Measurements from ENCODE around the gene TRIM3.

TRIM3 gene

DNA sequence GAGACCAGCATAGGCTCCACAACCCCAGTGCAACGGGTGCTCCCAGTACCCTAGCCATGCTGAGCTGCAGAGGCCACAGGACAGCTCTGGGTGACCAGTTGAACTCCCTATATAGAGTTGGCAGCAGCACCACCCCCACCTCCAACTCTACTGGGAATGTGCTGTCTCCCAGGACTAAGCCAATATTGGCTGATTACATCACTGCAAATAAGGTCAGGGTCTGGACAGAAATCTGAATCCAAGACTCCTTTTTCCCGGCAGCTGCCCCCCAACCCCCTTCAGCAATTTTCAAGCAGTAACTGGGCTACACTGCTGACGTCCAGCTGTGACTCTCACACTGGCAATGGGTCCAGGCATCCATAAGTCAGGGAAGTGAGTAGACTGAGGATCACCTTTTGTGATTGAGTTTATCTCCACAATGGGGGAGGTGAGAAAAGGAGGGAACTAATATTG lies 32.8 kb downstream of the TRIM3 start, which contains the start of gene HPX:
HPX (minus strand) TSS at position 82 of the 453 bp plus-strand sequence; CDS start at position 58, 24 bp downstream.
- Mint-ChIP-seq H3K36me3 (ENCODE audit: low read depth) (no peaks in the 10 kb centered on the region), H3K27me3 (ENCODE audit: low read depth) (no peaks in the 10 kb centered on the region), H3K4me3 (no peak within 1 kb of the TSS), H3K27ac (no peak within 1 kb of the TSS), H3K4me1 (no peaks in the 10 kb centered on the region), H3K9me3 (no peaks in the 10 kb centered on the region)
- TF ChIP-seq, protein P1, sequence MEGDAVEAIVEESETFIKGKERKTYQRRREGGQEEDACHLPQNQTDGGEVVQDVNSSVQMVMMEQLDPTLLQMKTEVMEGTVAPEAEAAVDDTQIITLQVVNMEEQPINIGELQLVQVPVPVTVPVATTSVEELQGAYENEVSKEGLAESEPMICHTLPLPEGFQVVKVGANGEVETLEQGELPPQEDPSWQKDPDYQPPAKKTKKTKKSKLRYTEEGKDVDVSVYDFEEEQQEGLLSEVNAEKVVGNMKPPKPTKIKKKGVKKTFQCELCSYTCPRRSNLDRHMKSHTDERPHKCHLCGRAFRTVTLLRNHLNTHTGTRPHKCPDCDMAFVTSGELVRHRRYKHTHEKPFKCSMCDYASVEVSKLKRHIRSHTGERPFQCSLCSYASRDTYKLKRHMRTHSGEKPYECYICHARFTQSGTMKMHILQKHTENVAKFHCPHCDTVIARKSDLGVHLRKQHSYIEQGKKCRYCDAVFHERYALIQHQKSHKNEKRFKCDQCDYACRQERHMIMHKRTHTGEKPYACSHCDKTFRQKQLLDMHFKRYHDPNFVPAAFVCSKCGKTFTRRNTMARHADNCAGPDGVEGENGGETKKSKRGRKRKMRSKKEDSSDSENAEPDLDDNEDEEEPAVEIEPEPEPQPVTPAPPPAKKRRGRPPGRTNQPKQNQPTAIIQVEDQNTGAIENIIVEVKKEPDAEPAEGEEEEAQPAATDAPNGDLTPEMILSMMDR (IDR thresholded peaks at IDR 0.05; ENCODE audit: unreplicated experiment in 3 of 3): no peak

DNA sequence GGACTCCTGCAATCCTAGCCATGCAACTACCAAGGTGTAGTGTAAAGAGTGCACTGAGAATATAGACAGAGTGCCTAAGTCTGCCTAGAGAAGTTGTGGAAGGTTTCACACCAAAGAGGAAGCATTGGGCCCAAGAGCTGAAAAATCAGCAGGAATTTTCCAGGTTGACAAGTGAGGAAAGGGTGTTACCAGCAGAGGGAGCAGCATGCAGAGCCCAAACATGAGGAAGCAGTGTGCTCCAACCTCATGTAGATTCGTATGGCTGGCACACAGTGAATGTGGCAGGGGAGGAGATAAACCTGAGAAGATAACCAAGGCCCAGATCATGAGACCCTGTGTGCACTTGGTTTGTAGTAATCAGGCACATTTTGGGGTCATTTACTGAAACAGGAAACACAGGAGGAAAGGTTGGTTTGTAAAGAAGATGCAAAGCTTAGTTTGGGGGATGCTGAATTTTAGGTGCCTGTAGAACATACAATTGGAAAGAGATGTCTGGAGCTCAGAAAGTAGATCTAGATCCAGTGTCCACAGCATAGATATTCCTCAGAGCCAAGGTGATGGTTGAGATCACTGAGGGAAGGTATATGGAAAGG lies 34.7 kb downstream of the TRIM3 start:
- TF ChIP-seq, protein P1 (IDR thresholded peaks at IDR 0.05; ENCODE audit: unreplicated experiment in 3 of 3): peak; percentile 40 to 62 (median 48)
- H3K9me3 Mint-ChIP-seq: no peaks in the 10 kb centered on the region

DNA sequence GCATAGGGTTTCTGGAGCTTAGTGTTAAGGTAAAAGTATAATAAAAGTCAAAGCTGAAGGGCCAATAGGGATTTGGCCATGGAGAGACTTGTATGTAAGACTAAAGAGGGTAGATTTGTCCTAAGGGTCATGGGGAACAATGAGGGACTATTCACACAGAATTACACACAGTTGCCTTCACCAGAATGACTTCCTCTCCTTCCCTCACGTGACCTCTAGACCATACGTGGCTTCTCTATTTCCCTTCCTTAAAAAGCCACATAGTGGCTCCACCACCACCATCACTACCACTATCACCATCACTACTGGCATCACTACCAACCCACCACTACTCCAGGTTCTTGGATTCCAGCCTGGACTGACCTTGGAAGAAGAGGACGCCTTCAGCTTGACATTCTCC lies 35.7 kb downstream of the TRIM3 start:
- Mint-ChIP-seq H3K27me3 (ENCODE audit: low read depth) (no peaks in the 10 kb centered on the region), H3K27ac (no peak overlapping the region), H3K36me3 (ENCODE audit: low read depth) (no peaks in the 10 kb centered on the region), H3K9me3 (no peaks in the 10 kb centered on the region), H3K4me1 (no peaks in the 10 kb centered on the region), H3K4me3 (no peak overlapping the region)
- TF ChIP-seq, protein P1 (IDR thresholded peaks at IDR 0.05; ENCODE audit: unreplicated experiment in 3 of 3): no peak

More for the DNA sequence above, 34.7 kb downstream of the TRIM3 start:
- Mint-ChIP-seq H3K27ac (no peak overlapping the region), H3K27me3 (ENCODE audit: low read depth) (no peaks in the 10 kb centered on the region), H3K4me1 (no peaks in the 10 kb centered on the region), H3K4me3 (no peak overlapping the region), H3K36me3 (ENCODE audit: low read depth) (no peaks in the 10 kb centered on the region)

DNA sequence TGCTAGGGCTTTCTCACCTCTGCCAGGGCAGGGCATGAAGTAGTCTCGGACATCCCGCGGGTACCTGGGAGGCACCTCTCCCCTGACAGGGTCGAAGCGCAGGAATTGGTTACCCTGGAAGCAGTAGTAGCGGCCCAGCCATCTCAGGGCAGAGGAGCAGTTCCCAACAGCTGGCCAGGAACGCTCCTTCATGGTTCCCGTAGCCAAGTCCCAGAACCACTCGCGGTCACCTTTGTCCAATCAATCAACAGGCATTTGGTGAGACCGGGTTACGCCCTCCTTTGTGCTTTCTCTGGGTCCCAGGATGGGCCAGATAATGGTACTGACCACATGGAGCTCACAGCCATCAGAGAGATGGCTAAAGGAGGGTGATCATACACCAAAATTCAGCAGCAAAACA lies 36.3 kb downstream of the TRIM3 start:
- Mint-ChIP-seq H3K27me3 (ENCODE audit: low read depth) (no peaks in the 10 kb centered on the region), H3K9me3 (no peaks in the 10 kb centered on the region), H3K4me1 (no peaks in the 10 kb centered on the region), H3K36me3 (ENCODE audit: low read depth) (no peaks in the 10 kb centered on the region), H3K27ac (no peak overlapping the region), H3K4me3 (no peak overlapping the region)
- TF ChIP-seq, protein P1 (IDR thresholded peaks at IDR 0.05; ENCODE audit: unreplicated experiment in 3 of 3): no peak

DNA sequence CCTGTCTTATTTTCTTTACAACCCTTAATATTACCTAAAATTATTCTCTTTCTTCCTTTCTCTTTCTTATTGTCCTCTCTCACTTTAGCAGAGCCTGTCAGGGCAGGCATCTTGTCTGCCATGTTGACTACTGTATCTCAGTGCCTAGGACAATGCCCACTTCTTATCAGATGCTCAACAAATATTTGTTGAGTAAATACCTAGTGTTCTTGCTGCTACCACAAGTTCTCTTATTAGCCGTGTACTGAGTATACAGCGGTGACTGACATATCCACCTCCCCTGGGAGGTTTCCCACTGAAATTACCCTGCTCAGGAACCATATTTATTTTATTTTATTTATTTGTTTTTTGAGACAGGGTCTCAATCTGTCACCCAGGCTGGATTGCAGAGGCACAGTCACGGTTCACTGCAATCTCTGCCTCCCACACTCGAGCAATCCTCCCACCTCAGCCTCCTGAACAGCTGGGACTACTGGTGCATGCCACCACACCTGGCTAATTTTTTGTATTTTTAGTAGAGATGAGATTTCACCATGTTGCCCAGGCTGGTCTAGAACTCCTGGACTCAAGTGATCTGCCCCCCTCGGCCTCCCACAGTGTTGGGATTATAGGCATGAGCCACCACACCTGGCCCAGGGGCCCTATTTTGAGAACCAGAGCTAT lies 39.6 kb downstream of the TRIM3 start:
- TF ChIP-seq, protein P1 (IDR thresholded peaks at IDR 0.05; ENCODE audit: unreplicated experiment in 3 of 3): no peak

DNA sequence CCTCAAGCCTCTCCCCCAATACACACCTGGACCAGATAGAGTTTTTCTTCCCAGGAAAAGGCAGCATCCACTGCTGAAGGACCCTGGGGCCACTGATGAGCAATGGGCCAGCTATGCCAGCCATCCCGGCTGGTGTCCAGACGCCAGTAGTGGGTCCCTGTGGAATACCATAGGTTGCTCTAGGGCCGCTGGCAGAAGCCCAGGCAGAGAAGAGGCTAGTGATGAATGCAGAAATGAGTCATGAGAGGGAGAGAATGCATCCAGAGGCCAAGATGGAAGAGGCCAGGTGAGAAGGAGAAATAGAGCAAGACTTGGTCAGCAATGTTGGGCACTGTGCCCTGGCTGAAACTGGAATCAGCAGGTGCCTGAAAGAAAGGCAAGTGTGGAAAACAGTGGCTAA lies 41.9 kb downstream of the TRIM3 start:
- TF ChIP-seq, protein P1 (IDR thresholded peaks at IDR 0.05; ENCODE audit: unreplicated experiment in 3 of 3): no peak
- H3K4me3 Mint-ChIP-seq: no peak overlapping the region
- no peak overlapping the region for H3K27ac Mint-ChIP-seq
- no peaks in the 10 kb centered on the region for H3K9me3 Mint-ChIP-seq
- peaks cover 4% of the 10 kb centered on the region for H3K27me3 Mint-ChIP-seq (ENCODE audit: low read depth)
- no peaks in the 10 kb centered on the region for H3K36me3 Mint-ChIP-seq (ENCODE audit: low read depth)
- H3K4me1 Mint-ChIP-seq: no peaks in the 10 kb centered on the region

More for the DNA sequence above, 39.6 kb downstream of the TRIM3 start:
- no peak overlapping the region for H3K4me3 Mint-ChIP-seq
- no peaks in the 10 kb centered on the region for H3K36me3 Mint-ChIP-seq (ENCODE audit: low read depth)
- no peaks in the 10 kb centered on the region for H3K4me1 Mint-ChIP-seq
- peaks cover 4% of the 10 kb centered on the region for H3K27me3 Mint-ChIP-seq (ENCODE audit: low read depth)
- H3K27ac Mint-ChIP-seq: no peak overlapping the region
- no peaks in the 10 kb centered on the region for H3K9me3 Mint-ChIP-seq
